ENCODE measurements around the gene WDR90.

The WDR90 gene

GRCh38 chr16:647173-647902, 1.8 kb upstream of the WDR90 start:
- TF ChIP-seq, protein P1, sequence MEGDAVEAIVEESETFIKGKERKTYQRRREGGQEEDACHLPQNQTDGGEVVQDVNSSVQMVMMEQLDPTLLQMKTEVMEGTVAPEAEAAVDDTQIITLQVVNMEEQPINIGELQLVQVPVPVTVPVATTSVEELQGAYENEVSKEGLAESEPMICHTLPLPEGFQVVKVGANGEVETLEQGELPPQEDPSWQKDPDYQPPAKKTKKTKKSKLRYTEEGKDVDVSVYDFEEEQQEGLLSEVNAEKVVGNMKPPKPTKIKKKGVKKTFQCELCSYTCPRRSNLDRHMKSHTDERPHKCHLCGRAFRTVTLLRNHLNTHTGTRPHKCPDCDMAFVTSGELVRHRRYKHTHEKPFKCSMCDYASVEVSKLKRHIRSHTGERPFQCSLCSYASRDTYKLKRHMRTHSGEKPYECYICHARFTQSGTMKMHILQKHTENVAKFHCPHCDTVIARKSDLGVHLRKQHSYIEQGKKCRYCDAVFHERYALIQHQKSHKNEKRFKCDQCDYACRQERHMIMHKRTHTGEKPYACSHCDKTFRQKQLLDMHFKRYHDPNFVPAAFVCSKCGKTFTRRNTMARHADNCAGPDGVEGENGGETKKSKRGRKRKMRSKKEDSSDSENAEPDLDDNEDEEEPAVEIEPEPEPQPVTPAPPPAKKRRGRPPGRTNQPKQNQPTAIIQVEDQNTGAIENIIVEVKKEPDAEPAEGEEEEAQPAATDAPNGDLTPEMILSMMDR (IDR thresholded peaks at IDR 0.05; ENCODE audit: insufficient read depth, missing control alignments): no peak
- FAIRE-seq (no peak), DNase-seq (ENCODE audit: insufficient read length, low spot score) (no peak)

- TF ChIP-seq, protein P1 (IDR thresholded peaks at IDR 0.05; ENCODE audit: insufficient read depth, missing control alignments): peak; percentile 66
- FAIRE-seq (no peak), DNase-seq (ENCODE audit: insufficient read length, low spot score) (peak; percentile 90)
Observed at GRCh38 chr16:648071-648780, 939 bp upstream of the WDR90 start.

DNA sequence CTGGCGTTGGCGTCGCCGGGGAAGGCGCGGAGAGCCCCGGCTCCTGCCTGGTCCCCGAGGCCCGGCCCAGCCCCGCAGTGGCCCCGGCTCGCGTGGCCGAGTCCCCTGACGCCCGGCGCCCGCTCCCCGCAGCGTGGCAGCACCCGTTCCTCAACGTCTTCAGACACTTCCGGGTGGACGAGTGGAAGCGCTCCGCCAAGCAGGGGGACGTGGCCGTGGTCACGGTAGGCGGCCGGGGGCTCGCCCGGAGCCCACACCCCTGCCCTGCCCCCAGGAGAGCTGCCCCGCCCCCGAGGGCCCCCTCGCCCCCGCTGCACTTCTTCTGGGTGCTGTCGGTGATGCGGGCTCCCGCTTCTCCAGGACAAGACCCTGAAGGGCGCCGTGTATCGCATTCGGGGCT, 466 bp downstream of the WDR90 start:
- DNase-seq (ENCODE audit: insufficient read length, low spot score): no peak
- no peak for FAIRE-seq
- TF ChIP-seq, protein P1 (IDR thresholded peaks at IDR 0.05; ENCODE audit: insufficient read depth, missing control alignments): no peak

DNA sequence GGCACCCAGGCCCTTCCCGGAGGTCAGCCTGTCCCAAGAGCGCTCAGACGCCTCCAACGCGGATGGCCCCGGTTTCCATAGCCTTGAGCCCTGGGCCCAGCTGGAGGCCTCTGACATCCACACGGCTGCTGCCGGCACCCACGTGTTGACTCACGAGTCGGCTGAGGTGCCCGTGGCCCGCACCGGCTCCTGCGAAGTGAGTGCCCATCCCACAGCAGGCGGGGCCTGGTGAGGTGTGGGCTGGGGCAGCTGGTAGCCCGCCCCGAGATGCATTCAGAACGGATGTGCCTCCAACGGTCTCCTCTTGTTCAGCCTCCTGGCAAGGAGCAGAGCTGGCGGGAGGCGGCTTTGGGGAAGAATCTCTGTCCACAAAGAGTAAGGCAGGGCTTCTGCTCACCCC, 2.7 kb downstream of the WDR90 start:
- TF ChIP-seq, protein P1 (IDR thresholded peaks at IDR 0.05; ENCODE audit: insufficient read depth, missing control alignments): no peak
- no peak for FAIRE-seq
- DNase-seq (ENCODE audit: insufficient read length, low spot score): no peak

DNA sequence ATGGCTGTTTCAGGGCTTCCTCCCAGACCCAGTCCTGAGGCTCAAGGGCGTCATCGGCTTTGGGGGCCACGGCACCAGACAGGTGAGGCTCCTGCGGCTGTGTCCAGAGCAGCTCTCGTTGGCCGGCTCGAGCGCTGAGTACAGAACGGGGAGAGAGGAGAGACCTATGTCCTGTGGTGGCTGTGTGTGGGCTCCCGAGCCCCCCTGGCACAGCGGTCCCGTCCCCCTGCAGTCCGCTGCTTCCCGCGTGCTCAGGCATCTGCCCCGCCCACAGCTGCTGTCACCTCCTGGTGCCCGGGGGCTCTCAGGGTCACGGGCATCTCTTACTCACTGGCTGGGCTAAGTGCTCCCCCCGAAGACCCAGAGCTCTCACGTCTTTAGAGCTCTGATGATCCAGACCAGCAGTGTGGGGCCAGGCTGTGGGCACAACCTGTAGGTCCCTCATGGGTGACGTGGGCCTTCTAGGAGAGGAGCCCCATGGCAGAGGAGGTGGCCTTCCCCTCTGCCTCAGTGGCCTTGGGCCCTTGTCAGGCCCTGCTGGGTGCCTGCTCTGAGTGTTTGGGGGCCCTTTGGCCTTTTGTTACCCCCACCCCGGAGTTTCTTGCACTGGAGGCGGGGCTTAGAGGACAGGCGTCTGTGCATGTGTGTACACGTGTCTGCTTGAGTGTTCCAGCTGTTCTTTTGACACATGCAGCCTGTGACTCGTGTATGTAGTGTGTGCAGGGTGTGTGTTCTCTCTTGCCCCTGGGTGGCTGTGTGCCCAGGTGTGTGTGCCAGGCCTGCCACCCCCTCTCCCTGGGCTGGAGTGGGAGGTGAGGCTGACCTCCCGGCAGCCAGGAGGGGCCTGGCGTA, 3.5 kb downstream of the WDR90 start:
- TF ChIP-seq, protein P1 (IDR thresholded peaks at IDR 0.05; ENCODE audit: insufficient read depth, missing control alignments): no peak
- DNase-seq (ENCODE audit: insufficient read length, low spot score) (no peak), FAIRE-seq (no peak)

- TF ChIP-seq, protein P1 (IDR thresholded peaks at IDR 0.05; ENCODE audit: insufficient read depth, missing control alignments): no peak
- FAIRE-seq (no peak), DNase-seq (ENCODE audit: insufficient read length, low spot score) (no peak)
Observed at GRCh38 chr16:654034-654433, 4.9 kb downstream of the WDR90 start.

Measured in D721Med (cell line).